T47D (cell line): ENCODE results near the gene PLSCR3.

Experiments
- DNase-seq, 2 experiments: peaks; one replicate each; pipeline versions ENCODE4 v3.0.0 to v3.0.0-alpha.2; 2011 to 2012; ENCODE audit warnings: low read depth in 1 of 2, low spot score in 1 of 2
- JUND ChIP-seq: IDR thresholded peaks from 2 replicates; pipeline ENCODE4 v1.6.1; 2012; ENCODE audit warnings: low read depth
- in situ Hi-C: cut with HindIII; loops from 2 replicates; pipeline ENCODE4 v1.10.0; 2016; ENCODE audit warnings: low sequenced_read_pairs, low pct_unique_long_range_greater_than_20kb

The PLSCR3 gene

DNA sequence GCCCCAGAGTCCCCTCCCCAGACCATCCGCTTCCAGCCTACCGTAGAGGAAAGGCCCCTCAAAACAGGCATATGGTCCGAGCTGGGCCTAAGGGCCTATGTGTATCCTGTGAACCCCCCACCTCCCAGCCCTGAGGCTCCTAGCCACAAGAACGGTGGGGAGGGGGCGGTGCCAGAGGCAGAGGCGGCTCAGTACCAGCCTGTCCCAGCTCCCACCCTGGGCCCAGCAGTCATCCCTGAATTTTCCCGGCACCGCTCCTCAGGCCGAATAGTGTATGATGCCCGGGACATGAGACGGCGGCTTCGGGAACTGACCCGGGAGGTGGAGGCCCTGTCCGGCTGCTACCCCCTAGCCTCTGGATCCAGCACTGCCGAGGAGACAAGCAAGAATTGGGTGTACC lies 26.9 kb upstream of the PLSCR3 start:
- in situ Hi-C loops = no loop called here
- DNase-seq = no peak
- no peak for TF ChIP-seq JUND

DNA sequence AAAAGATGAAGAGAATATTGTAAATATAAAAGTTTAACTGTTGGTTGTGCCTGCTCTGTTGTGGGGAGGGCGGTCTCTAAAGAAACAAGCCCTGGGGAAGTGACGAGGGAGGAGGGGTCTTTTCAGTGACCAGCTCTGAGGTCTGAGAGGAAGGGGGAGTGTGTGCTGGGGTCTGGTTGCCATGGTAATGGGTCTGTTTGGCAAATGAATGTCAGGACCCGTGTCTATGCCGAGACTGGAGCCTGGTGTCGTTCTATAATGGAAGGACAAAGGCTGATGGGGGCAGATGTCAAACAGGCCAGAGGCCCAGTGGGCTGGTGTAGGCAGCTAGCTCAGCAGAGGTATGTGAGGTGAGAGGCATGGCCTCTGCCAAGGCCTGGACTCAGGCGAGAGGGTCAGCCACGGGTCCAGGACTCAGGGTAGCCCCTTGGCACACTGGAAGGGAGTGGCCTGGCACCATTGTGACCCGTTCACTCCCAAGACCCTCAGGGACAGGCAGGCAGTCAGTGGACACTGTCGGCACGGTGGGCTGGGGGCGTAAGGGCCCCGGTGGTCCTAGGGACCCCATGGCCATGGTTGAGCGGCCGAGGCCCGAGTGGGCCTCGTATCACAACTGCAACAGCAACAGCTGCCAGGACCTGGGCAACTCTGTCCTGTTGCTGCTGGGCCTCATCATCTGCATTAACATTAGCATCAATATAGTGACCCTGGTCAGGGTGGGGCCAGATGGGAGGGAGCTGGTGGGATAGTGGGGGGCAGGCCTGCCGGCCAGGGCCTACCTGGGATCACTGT lies 25.7 kb upstream of the PLSCR3 start, which contains the start of gene SPEM1:
Gene SPEM1, plus strand, starts transcription at position 506 of the 792 bp plus-strand sequence. Its CDS starts 61 bp downstream, at position 567.
- DNase-seq = no peak
- no peak for TF ChIP-seq JUND
- in situ Hi-C loops = no loop called here

DNA sequence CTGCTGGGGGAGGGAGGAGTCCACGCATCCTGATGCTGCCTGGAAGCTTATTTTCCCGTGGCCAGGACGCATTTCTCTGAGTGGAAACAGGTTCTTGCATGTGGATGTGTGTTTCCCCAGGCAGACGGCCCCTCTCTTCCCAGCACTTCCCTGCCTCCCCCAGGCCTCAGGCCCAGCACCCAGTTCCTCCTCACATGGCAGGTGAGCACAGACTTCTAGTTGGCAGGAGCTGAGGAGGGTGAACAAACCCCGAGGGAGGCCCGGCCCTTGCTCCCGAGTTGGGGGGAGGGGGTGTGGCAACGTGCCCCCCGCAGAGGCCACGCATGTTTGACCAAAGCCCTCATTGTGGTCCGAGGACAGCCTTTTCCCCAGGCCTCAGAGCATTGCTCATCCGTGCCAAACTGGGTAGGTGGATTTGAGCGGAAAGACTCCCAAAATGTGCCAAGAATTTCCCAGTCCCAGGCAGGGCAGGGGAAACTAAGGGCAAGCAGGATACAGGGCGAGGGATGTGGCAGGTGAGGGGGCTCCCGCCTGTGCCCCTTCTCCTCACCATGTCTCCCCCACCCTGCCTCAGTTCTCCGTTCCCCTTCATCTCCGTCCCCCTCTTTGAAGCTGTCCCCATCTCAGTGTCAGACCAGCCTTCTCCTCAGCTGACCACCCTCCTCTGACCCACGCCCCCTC lies 24.3 kb upstream of the PLSCR3 start:
- DNase-seq = no peak
- in situ Hi-C loops = no loop called here
- no peak for TF ChIP-seq JUND

DNA sequence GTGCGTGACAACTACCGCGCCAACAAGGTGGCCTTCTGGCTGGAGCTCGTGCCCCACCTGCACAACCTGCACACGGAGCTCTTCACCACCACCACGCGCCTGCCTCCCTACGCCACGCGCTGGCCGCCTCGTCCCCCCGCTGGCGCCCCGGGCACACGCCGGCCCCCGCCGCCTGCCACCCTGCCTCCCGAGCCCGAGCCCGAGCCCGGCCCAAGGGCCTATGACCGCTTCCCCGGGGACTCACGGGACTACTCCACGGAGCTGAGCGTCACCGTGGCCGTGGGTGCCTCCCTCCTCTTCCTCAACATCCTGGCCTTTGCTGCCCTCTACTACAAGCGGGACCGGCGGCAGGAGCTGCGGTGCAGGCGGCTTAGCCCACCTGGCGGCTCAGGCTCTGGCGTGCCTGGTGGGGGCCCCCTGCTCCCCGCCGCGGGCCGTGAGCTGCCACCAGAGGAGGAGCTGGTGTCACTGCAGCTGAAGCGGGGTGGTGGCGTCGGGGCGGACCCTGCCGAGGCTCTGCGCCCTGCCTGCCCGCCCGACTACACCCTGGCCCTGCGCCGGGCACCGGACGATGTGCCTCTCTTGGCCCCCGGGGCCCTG lies 22.8 kb upstream of the PLSCR3 start:
- in situ Hi-C loops = no loop called here
- TF ChIP-seq JUND = no peak
- no peak for DNase-seq

DNA sequence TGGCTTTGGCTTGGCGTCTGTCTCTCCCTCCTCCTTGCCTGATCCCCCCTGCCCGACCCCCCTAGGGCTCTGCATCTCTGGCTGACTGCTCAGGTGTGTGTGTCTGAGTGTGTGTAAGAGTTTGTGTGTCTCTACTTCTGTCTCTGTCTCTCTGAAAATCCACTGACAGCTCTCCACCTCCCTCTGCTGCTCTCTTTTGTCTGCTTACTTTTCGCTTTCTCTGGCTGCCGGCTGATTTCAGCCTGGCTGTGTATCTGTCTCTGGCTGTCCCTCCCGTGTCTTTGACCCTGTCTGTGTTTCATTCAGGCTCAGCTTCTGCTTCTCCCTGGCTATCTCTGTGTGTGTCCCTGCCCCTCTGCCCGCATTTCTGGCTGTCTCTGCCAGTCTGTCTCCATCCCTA lies 22.0 kb upstream of the PLSCR3 start:
- no peak for TF ChIP-seq JUND
- DNase-seq = peak in 1 of 2 experiments; percentile 22
- in situ Hi-C loops = no loop called here

DNA sequence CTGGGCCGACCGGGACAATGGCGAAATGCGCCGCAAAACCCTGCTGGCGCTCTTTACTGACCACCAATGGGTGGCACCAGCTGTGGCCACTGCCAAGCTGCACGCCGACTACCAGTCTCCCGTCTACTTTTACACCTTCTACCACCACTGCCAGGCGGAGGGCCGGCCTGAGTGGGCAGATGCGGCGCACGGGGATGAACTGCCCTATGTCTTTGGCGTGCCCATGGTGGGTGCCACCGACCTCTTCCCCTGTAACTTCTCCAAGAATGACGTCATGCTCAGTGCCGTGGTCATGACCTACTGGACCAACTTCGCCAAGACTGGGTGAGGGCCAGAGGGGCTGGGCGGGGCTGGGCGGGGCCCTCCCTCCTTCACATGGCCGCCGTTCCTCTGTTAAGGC lies 21.5 kb upstream of the PLSCR3 start:
- no peak for DNase-seq
- TF ChIP-seq JUND = no peak
- in situ Hi-C loops = no loop called here

DNA sequence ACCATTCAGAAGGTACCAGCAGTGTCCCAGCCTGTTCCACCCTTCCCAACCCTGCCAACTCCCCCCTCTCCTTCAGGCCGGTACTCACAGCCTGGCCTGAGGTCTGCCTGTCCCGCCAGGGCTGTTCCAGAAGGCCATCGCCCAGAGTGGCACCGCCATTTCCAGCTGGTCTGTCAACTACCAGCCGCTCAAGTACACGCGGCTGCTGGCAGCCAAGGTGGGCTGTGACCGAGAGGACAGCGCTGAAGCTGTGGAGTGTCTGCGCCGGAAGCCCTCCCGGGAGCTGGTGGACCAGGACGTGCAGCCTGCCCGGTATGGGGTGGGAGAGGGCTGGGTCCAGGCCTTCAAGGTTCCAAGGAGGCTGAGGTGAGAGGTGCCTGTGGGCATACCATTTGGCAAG lies 20.5 kb upstream of the PLSCR3 start:
- no peak for TF ChIP-seq JUND
- DNase-seq = no peak
- in situ Hi-C loops = no loop called here

DNA sequence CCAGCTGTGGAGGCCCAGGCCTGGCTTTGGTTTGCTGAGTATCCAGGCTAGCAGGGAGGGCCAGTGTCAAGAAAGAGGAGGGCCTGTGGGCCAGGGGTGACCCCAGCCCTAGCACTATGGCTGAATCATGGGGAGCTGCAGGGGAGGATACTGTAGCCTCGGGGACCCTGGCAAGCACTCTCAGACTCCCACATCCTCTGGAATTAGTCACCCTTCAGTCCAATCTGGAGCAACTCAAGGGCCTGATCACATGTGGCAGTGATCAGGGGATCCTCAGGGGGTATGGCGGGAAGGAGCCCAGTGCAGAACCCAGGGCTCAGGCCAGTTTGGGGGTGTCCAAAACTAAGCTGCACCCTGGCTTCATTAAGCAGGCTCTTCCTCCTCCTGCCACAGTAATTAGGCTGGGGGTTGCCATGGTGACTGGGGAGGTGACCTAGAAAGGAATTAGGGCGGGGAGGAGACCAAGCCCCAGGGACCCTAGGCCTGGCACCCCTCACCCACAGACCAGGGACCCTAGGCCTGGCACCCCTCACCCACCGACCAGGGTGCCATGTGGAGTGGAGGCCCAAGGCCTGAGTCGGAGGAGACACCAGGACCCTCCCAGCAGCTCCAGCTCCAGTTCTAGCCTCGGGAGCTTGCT lies 19.1 kb upstream of the PLSCR3 start:
- TF ChIP-seq JUND = no peak
- in situ Hi-C loops = no loop called here

DNA sequence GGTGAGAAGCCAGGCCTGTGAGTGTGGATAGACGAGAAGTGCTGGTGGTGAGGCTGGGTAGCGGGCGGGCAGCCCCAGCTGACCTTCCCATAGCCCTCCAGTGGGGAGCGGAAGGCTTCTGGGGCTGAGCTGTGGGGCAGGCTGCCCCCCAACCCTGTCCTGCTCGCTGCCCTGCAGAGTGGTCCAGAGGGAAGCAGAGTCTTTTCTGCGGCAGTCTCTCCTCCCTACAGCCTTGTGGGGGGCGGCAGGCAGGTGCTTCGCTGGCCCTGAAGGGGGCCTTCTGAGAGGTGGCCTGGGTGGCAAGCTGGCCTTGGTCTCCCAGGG lies 17.1 kb upstream of the PLSCR3 start:
- DNase-seq = no peak
- no peak for TF ChIP-seq JUND

More for the DNA sequence above, 19.1 kb upstream of the PLSCR3 start:
- no peak for DNase-seq

DNA sequence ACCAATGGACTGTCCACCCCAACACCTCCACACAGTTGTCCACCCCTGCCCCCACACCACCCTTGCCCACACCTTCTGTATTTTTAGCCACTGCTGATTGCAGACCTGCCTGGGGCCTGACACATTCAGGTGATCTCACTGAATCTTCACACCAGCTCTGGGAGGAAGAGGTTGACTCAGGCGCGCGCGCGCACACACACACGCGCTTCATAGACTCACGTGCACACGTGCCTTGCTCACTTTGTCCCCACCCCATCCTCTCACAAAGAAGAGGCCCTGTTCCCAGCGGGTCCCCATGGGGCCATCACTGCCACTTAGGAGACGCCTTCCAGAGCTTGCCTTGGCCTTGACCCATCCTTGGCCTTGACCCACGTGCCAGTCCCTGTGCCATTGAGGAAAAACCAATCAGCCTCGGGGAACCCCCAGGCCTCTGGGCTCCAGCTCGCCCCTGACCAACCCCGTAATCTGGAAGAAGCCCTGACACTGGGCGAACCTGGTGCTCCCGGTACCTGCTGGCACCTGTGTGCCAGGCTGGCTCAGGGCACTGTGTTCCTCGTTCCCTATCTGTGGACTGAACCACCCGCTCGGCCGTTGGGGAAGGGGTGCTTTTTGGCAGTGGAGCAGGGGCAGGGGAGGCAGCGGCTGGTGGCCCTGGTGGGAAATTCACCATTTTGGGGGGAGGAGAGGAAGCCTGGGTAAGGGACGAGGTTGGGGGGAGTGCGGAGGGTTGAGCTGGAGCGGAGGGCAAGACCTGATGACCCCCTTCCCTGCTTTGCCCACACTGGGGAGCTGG lies 16.5 kb upstream of the PLSCR3 start:
- in situ Hi-C loops = no loop called here
- no peak for DNase-seq
- TF ChIP-seq JUND = no peak

More for the DNA sequence above, 17.1 kb upstream of the PLSCR3 start:
- in situ Hi-C loops = no loop called here

DNA sequence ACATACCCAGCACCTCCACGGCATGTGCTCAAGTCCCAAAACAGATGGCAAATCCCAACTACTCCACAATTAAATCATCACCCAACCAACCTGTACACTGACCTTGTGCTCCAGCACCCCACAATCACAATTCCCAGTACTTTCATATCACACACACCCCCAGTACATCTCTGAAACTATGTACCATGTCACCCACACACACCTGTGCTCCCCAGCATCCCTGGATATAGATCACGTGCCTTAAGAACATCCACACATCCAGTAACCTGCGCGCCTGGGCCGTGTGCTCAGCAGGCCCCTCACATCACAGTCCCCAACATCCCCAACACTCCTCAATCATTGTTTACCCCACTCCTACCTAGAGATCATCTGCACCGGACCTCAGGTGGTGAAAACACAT lies 15.4 kb upstream of the PLSCR3 start:
- in situ Hi-C loops = no loop called here
- TF ChIP-seq JUND = no peak
- DNase-seq = no peak

DNA sequence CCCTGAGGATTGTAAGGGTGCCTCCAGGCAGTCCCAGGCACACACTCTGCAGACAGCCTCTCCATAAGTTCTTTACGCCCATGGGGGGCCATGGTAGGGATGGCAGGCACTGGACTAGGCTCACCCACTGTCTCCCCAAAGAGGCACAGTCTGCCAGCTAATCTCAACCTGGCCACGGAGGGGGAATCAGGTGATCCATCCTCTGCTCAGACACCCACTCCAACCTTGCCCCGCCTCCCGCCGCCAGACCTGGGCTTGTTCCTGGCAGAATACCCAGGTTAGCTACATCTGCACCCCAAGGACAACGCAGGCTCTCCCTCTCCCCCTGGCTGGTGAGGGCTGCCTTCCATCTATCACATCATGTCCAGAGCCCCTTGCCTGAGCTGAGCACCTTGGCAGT lies 14.5 kb upstream of the PLSCR3 start:
- TF ChIP-seq JUND = no peak

More for the DNA sequence above, 14.5 kb upstream of the PLSCR3 start:
- DNase-seq = no peak
- in situ Hi-C loops = no loop called here
